Measurements from ENCODE around the gene RRAS2. TPM values are rescaled to one million over a fixed set of nuclear protein-coding genes. Genes with fewer than 3 reads are reported as not detected.

The RRAS2 gene
- polyA plus RNA-seq, 3 donors, result 53.4 to 60.5 (median 56.4) TPM

DNA sequence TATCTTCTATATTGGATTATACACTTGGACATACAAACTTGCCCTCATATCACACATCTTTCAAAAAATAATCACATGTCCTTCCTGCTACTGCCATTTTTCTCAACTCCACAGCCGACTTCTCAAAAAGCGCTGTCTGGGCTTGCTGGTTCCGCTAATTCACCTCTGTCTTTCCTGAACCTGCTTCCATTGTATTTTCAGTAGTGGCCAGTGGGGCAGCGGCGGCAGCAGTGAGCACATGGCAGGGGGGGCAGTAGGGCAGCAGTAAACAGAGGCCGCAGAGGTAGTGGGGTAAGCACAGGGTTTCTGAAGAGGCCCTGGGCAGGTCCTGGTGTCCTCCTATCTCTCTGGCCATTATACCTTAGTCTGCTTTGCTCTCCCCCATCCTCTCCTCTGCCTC lies 126.3 kb downstream of the RRAS2 start:
- no peak for DNase-seq (ENCODE audit: low read depth in 3 of 3, low spot score in 2 of 3)

GRCh38 chr11:14230407-14230806 lies 128.6 kb downstream of the RRAS2 start:
- no peak for DNase-seq (ENCODE audit: low read depth in 3 of 3, low spot score in 2 of 3)

GRCh38 chr11:14229472-14229871 lies 129.5 kb downstream of the RRAS2 start:
- no peak for DNase-seq (ENCODE audit: low read depth in 3 of 3, low spot score in 2 of 3)

DNA sequence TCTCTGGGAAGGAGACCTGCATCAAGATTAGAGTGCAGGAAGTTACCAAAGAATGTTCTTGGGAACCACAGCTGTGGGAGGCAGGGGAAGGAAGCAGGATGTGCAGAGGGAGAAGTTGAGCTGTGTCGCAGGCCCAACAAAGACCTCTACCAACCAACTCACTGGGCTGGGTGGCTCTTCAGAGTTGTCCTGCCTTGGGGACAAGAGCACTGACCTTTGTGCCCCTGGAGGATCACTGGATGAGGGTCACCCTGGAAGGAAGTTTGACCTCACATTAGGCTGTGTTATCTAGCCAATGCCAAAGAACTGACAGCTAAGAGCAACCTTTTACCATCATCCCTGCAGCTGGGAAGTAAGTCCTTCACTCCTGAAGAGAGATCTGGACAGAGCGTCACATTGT lies 130.6 kb downstream of the RRAS2 start:
- DNase-seq (ENCODE audit: low read depth in 3 of 3, low spot score in 2 of 3), result no peak

Other genes starting within 250 kb of the RRAS2 start
- gene COPB1, start 140.6 kb upstream of the RRAS2 start, polyA plus RNA-seq (ENCODE audit: insufficient read length in 3 of 3), result 100 to 1,000 TPM; 150 to 171 (median 153) TPM
- gene PSMA1, start 161.2 kb upstream of the RRAS2 start, polyA plus RNA-seq (ENCODE audit: insufficient read length in 3 of 3), result 100 to 1,000 TPM; 185 to 201 (median 186) TPM